ENCODE measurements around the gene GMFB. TPM values are rescaled to one million over a fixed set of nuclear protein-coding genes. Genes with fewer than 3 reads are reported as not detected.
"Not testable (repeated sequence)": the region's sequence is repeated elsewhere in the genome, so short reads cannot be mapped to it uniquely, and the experiment has no call there.

The GMFB gene
- total and polyA plus RNA-seq, 2 experiments from 2014 or later, result 56.5 to 88.3 TPM

DNA sequence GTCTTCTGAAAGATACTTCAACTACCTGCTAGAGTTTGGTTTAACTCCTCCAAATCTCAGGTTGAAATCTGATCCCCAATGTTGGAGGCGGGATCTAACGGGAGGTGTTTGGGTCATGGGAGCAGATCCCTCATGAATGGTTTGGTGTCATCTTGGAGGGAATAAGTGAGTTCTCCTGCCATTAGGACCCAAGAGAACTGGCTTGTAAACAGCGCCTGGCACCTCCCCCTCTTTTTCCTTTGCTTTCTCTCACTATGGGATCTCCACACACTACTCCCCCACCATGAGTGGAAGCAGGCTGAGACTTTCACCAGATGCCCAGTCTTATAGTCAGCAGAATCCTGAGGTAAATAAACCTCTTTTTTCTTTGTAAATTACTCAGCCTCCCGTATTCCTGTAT is 50.1 kb downstream of the GMFB start:
- Mint-ChIP-seq H3K27me3 (ENCODE audit: insufficient read depth, low read depth, poor library complexity) (peaks cover 8% of the 10 kb centered on the region), H3K36me3 (ENCODE audit: low read depth) (peaks cover 30% of the 10 kb centered on the region; the same call in 2 of the 3 replicates), H3K4me1 (peaks cover 53% of the 10 kb centered on the region), H3K4me3 (peak overlapping the region; percentile 94), H3K27ac (peak overlapping the region; percentile 50; the same call in 1 of the 2 replicates), H3K9me3 (no peaks in the 10 kb centered on the region)
- no peak overlapping the region for H2AFZ ChIP-seq
- H3F3A ChIP-seq (replicated peaks; ENCODE audit: low read depth), result 0 out of 2 replicates have a peak, but pooled peaks cover 4% of the 10 kb centered on the region
- peak overlapping the region; percentile 26; the same call in 1 of the 2 replicates for H3K4me3 ChIP-seq
- H3K4me1 ChIP-seq (ENCODE audit: insufficient read depth), result peaks cover 31% of the 10 kb centered on the region
- TF ChIP-seq, protein P1, sequence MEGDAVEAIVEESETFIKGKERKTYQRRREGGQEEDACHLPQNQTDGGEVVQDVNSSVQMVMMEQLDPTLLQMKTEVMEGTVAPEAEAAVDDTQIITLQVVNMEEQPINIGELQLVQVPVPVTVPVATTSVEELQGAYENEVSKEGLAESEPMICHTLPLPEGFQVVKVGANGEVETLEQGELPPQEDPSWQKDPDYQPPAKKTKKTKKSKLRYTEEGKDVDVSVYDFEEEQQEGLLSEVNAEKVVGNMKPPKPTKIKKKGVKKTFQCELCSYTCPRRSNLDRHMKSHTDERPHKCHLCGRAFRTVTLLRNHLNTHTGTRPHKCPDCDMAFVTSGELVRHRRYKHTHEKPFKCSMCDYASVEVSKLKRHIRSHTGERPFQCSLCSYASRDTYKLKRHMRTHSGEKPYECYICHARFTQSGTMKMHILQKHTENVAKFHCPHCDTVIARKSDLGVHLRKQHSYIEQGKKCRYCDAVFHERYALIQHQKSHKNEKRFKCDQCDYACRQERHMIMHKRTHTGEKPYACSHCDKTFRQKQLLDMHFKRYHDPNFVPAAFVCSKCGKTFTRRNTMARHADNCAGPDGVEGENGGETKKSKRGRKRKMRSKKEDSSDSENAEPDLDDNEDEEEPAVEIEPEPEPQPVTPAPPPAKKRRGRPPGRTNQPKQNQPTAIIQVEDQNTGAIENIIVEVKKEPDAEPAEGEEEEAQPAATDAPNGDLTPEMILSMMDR (conservative IDR thresholded peaks at IDR 0.05; ENCODE audit: low read depth in 2 of 2), result no peak
- TF ChIP-seq EZH2phosphoT487 (IDR thresholded peaks at IDR 0.05; ENCODE audit: unreplicated experiment) (no peak), JUNB (IDR thresholded peaks at IDR 0.05; ENCODE audit: unreplicated experiment) (no peak), ZNF331 (CRISPR knock-in tag; IDR thresholded peaks at IDR 0.05; ENCODE audit: low read depth) (no peak), STAT1 (IDR thresholded peaks at IDR 0.05; ENCODE audit: unreplicated experiment) (no peak)
- TF ChIP-seq, protein P2, sequence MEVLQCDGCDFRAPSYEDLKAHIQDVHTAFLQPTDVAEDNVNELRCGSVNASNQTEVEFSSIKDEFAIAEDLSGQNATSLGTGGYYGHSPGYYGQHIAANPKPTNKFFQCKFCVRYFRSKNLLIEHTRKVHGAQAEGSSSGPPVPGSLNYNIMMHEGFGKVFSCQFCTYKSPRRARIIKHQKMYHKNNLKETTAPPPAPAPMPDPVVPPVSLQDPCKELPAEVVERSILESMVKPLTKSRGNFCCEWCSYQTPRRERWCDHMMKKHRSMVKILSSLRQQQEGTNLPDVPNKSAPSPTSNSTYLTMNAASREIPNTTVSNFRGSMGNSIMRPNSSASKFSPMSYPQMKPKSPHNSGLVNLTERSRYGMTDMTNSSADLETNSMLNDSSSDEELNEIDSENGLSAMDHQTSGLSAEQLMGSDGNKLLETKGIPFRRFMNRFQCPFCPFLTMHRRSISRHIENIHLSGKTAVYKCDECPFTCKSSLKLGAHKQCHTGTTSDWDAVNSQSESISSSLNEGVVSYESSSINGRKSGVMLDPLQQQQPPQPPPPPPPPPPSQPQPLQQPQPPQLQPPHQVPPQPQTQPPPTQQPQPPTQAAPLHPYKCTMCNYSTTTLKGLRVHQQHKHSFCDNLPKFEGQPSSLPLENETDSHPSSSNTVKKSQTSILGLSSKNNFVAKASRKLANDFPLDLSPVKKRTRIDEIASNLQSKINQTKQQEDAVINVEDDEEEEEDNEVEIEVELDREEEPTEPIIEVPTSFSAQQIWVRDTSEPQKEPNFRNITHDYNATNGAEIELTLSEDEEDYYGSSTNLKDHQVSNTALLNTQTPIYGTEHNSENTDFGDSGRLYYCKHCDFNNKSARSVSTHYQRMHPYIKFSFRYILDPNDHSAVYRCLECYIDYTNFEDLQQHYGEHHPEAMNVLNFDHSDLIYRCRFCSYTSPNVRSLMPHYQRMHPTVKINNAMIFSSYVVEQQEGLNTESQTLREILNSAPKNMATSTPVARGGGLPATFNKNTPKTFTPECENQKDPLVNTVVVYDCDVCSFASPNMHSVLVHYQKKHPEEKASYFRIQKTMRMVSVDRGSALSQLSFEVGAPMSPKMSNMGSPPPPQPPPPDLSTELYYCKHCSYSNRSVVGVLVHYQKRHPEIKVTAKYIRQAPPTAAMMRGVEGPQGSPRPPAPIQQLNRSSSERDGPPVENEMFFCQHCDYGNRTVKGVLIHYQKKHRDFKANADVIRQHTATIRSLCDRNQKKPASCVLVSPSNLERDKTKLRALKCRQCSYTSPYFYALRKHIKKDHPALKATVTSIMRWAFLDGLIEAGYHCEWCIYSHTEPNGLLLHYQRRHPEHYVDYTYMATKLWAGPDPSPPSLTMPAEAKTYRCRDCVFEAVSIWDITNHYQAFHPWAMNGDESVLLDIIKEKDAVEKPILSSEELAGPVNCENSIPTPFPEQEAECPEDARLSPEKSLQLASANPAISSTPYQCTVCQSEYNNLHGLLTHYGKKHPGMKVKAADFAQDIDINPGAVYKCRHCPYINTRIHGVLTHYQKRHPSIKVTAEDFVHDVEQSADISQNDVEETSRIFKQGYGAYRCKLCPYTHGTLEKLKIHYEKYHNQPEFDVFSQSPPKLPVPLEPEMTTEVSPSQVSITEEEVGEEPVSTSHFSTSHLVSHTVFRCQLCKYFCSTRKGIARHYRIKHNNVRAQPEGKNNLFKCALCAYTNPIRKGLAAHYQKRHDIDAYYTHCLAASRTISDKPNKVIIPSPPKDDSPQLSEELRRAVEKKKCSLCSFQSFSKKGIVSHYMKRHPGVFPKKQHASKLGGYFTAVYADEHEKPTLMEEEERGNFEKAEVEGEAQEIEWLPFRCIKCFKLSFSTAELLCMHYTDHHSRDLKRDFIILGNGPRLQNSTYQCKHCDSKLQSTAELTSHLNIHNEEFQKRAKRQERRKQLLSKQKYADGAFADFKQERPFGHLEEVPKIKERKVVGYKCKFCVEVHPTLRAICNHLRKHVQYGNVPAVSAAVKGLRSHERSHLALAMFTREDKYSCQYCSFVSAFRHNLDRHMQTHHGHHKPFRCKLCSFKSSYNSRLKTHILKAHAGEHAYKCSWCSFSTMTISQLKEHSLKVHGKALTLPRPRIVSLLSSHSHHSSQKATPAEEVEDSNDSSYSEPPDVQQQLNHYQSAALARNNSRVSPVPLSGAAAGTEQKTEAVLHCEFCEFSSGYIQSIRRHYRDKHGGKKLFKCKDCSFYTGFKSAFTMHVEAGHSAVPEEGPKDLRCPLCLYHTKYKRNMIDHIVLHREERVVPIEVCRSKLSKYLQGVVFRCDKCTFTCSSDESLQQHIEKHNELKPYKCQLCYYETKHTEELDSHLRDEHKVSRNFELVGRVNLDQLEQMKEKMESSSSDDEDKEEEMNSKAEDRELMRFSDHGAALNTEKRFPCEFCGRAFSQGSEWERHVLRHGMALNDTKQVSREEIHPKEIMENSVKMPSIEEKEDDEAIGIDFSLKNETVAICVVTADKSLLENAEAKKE (CRISPR knock-in tag; IDR thresholded peaks at IDR 0.05), result 0 out of 2 replicates have a peak, but pooled peaks have one; percentile 29
- TF ChIP-seq, protein P3, sequence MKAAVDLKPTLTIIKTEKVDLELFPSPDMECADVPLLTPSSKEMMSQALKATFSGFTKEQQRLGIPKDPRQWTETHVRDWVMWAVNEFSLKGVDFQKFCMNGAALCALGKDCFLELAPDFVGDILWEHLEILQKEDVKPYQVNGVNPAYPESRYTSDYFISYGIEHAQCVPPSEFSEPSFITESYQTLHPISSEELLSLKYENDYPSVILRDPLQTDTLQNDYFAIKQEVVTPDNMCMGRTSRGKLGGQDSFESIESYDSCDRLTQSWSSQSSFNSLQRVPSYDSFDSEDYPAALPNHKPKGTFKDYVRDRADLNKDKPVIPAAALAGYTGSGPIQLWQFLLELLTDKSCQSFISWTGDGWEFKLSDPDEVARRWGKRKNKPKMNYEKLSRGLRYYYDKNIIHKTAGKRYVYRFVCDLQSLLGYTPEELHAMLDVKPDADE (IDR thresholded peaks at IDR 0.05), result no peak
- H3K27me3 ChIP-seq (ENCODE audit: insufficient read depth), result no peaks in the 10 kb centered on the region
- H3K79me2 ChIP-seq (replicated peaks; ENCODE audit: insufficient read depth), result peaks cover 69% of the 10 kb centered on the region
- H3K9me2 ChIP-seq (ENCODE audit: insufficient read depth), result no peaks in the 10 kb centered on the region
- H3K4me2 ChIP-seq, result peak overlapping the region; percentile 46
- H3K36me3 ChIP-seq (ENCODE audit: insufficient read depth), result no peaks in the 10 kb centered on the region; the same call in 1 of the 2 replicates
- DNase-seq (ENCODE audit: low spot score) (peak; percentile 62), ATAC-seq (peak; percentile 9; the same call in 2 of the 3 replicates)
- H3K27ac ChIP-seq (ENCODE audit: low read depth), result no peak overlapping the region
- H4K20me1 ChIP-seq (replicated peaks; ENCODE audit: insufficient read depth), result peaks cover 13% of the 10 kb centered on the region; the same call in 1 of the 2 replicates

DNA sequence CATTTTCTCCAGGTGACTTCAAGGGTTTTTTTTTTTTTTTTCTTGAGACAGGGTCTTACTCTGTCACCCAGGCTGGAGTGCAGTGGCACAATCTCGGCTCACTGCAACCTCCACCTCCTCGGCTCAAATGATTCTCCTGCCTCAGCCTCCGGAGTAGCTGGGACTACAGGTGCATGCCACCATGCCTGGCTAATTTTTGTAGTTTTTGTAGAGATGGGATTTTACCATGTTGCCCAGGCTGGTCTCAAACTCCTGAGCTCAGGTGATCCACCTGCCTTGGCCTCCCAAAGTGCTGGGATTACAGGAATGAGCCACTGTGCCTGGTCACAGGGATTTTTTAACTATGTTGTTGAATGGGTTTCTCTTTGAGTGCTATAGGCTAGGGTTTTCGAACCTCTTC is 50.8 kb downstream of the GMFB start:
- not testable (repeated sequence) for H3K9me2 ChIP-seq (ENCODE audit: insufficient read depth); H3K4me3 ChIP-seq; H3F3A ChIP-seq (replicated peaks; ENCODE audit: low read depth); H2AFZ ChIP-seq; H3K9me3 Mint-ChIP-seq; ATAC-seq; H3K27ac ChIP-seq (ENCODE audit: low read depth); H3K27me3 ChIP-seq (ENCODE audit: insufficient read depth); DNase-seq (ENCODE audit: low spot score); H3K27ac Mint-ChIP-seq; H3K36me3 ChIP-seq (ENCODE audit: insufficient read depth); H3K27me3 Mint-ChIP-seq (ENCODE audit: insufficient read depth, low read depth, poor library complexity)
- Histone ChIP-seq H3K4me1 (ENCODE audit: insufficient read depth) (peaks cover 38% of the 10 kb centered on the region), H3K4me2 (peak overlapping the region; percentile 46; the same call in 1 of the 2 replicates), H4K20me1 (replicated peaks; ENCODE audit: insufficient read depth) (peaks cover 16% of the 10 kb centered on the region; the same call in 1 of the 2 replicates), H3K79me2 (replicated peaks; ENCODE audit: insufficient read depth) (peaks cover 77% of the 10 kb centered on the region)
- Mint-ChIP-seq H3K4me1 (peaks cover 59% of the 10 kb centered on the region), H3K4me3 (0 out of 3 replicates have a peak overlapping the region, but pooled peaks have one; percentile 94), H3K36me3 (ENCODE audit: low read depth) (peaks cover 30% of the 10 kb centered on the region; the same call in 2 of the 3 replicates)

Data from GM23338 (cell line).